NCI-H2107 treated with DMSO at 0.1 percent for 48 hours (cell line): ENCODE results near the gene LOXHD1.

Experiments
- DNase-seq: peaks from one replicate; lab custom pipeline; 2025; ENCODE audit not compliant: unreplicated experiment; lab: John Stamatoyannopoulos, UW

LOXHD1 gene

GRCh38 chr18:46627136-46627535 is 29.9 kb downstream of the LOXHD1 start:
- DNase-seq, result no peak

- no peak for DNase-seq
Observed at GRCh38 chr18:46625069-46625468, 32.0 kb downstream of the LOXHD1 start.

- DNase-seq, result no peak
Observed at GRCh38 chr18:46624127-46624526, 32.9 kb downstream of the LOXHD1 start.

- no peak for DNase-seq
Observed at GRCh38 chr18:46623541-46623940, 33.5 kb downstream of the LOXHD1 start.

- peak; percentile 21 for DNase-seq
Observed at GRCh38 chr18:46622999-46623398, 34.0 kb downstream of the LOXHD1 start.

DNA sequence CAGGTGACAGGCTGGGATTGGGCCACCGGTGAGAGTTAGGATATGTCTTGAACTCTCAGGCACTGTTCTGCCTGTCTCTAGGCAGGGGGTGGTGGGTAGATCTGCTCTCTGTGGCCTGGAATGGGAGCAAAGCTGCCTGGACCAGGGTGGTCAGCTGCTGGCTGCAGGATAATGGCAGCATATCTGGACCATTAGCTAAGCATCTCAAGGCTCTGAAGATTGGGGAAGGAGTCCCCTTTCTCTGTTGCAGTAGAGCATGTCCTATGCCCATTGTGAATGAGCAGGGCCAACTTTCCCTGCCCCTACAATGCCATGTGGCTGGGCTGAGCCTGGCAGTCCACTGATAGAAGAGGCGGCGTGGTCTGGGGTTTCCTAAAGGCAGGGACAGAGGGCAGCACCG is 34.6 kb downstream of the LOXHD1 start:
- no peak for DNase-seq

GRCh38 chr18:46621871-46622270 is 35.1 kb downstream of the LOXHD1 start:
- DNase-seq, result peak; percentile 63

DNA sequence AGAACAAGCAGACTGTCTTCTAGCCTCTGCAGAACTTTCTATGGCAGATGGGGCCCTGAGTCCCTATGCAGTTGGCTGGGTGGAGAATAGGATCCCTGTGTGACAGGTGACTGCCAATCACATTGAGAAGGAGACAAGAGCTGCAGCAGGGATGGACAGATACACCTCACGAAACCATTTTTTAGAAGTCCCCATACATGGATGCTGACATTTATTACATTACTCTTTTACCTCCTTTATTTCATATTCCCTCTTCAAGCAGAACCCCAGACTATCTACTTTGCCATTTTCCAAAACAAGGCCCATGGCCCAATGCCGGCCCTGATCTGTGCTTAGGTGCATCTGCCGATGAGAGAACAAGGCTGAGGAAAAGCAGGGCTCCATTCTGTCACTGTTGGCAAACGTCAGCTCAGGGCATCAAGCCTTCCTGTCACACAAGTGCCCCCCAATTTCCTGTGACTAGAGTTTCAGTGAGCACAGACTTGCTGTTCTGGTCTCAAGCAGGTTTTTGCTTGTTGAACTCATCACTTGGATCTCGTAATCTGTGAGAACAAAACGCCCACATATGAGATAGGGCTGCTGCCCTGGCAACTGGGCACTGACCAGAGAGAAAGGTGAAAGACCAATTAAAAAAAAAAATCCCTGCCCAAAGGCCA is 35.8 kb downstream of the LOXHD1 start:
- no peak for DNase-seq

- peak; percentile 21 for DNase-seq
Observed at GRCh38 chr18:46619559-46619958, 37.5 kb downstream of the LOXHD1 start.

- DNase-seq, result no peak
Observed at GRCh38 chr18:46615720-46616119, 41.3 kb downstream of the LOXHD1 start.

DNA sequence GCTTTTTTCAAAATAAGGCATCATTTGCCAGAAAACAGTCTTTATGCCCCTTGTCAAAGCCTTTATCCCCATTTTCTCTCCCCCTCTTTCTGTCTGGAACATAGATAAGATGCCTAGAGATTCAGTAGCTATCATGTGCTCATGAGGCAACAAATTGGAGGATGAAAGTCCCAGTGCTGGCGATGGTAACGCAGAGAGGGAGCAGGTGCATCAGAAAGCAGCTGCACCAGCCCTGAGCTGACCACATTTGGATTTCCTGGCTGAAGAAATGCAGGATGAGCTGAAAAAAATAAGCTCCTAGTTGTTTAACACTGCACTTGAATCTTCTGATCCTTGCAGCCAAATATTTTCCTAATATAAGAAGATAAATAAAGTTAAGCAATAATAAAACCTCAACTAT is 48.0 kb downstream of the LOXHD1 start:
- DNase-seq, result peak; percentile 32

GRCh38 chr18:46607926-46608325 is 49.1 kb downstream of the LOXHD1 start:
- no peak for DNase-seq

- no peak for DNase-seq
Observed at GRCh38 chr18:46601141-46601805, 55.7 kb downstream of the LOXHD1 start.

- peak; percentile 33 for DNase-seq
Observed at GRCh38 chr18:46596119-46596518, 60.9 kb downstream of the LOXHD1 start.

DNA sequence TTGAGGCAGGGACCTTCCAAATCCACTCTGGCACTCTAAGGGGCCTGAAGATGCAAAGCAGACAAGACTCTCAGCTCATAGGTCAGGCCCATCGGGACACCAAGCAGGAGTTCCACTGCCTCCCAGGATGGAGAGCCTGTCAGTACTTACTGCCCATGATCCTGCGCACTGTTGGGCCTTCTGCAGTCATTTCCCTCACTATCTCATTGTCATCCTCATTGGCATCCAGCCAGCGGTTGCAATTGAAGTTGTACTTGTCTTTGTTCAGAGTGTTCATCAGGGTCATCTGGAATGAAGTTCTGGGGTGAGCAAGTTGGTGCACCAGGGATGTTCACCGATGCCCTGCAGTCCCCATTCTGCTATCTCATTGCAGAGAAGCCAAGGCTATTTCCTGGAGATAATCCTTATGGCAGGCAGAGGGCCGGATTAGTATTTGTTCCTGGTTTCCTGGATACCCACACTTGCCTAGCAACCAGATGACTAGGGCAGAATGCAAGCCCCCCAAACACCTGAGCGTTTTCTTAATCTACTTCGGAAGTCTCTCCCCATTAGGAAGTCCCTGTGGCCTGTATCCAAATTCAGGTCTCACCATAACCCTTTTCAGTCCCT is 65.1 kb downstream of the LOXHD1 start:
- DNase-seq, result no peak

GRCh38 chr18:46590103-46590502 is 66.9 kb downstream of the LOXHD1 start:
- DNase-seq, result no peak

DNA sequence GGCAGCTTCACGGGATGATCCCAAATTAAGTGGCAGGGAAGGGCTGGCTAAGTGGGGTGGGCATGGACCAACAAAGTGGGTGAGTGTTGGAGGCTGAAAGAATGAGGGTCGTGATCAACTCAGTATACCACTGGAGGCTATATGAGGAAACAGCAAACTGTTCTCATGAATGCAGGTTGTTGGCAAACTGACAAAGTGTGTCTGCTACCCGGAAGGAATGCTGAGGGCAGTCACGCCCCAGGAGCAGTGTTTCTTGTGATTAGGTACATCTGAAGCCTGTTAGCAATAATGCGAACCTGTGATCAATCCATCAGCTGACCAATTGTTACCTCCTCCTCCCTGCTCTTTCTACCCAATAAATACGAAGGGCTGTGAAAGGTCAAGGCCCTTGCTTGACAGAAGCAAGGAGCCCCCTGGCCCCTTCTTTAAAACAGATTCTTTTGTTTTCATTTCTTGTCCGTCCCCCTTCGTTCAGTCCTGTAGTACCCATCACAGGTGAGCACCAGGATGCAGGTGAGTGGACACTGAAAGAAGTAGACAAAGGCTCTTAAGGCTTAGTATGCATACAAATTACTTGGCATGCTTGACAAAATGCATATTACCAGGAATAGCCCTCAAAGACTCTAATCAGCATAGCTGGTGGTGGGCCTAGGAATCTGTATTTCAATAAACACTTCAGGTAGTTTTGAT is 67.9 kb downstream of the LOXHD1 start:
- no peak for DNase-seq

GRCh38 chr18:46587600-46587999 is 69.4 kb downstream of the LOXHD1 start:
- DNase-seq, result no peak

GRCh38 chr18:46583711-46584110 is 73.3 kb downstream of the LOXHD1 start:
- no peak for DNase-seq

DNA sequence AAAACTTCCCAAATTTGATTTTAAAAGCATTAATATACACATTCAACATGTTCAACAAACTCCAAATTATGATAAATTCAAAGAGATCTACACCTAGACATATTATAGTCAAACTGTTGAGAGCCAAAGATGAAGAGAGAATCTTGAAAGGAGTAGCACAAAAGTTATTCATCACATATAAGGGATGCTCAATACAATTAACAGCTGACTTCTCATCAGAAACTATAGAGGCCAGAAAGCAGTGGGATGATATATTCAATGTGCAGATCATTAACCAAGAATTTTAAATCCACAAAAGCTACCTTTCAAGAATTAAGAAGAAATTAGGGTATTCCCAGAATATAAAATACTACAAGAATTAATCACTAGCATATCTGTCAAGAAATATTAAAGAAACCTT is 75.4 kb downstream of the LOXHD1 start:
- DNase-seq, result no peak

DNA sequence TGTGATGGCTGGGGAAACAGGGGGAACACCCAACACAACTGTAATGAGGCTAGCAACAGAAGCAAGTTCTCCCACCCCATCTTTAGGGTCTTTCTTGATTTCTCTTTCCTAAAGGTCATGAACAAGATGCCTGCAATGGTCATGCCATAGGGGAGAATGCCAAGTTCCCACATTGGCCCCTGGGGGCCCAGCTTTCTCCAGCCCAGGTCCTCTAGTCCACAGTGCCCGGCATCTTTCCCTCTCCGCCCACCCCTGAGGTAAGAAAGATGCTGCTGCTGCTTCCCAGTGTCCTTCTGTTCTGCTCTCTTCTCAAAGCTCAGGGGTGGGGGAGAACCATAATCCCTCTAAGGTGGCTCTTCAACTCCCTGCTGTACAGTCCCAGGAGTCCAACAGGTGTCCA is 78.0 kb downstream of the LOXHD1 start:
- no peak for DNase-seq

- no peak for DNase-seq
Observed at GRCh38 chr18:46577546-46577945, 79.5 kb downstream of the LOXHD1 start.
